ENCODE measurements around the gene HIP1.

- TF ChIP-seq POLR2A (IDR thresholded peaks at IDR 0.05; ENCODE audit: extremely low read depth, insufficient read length), result no peak
- TF ChIP-seq, protein P1, sequence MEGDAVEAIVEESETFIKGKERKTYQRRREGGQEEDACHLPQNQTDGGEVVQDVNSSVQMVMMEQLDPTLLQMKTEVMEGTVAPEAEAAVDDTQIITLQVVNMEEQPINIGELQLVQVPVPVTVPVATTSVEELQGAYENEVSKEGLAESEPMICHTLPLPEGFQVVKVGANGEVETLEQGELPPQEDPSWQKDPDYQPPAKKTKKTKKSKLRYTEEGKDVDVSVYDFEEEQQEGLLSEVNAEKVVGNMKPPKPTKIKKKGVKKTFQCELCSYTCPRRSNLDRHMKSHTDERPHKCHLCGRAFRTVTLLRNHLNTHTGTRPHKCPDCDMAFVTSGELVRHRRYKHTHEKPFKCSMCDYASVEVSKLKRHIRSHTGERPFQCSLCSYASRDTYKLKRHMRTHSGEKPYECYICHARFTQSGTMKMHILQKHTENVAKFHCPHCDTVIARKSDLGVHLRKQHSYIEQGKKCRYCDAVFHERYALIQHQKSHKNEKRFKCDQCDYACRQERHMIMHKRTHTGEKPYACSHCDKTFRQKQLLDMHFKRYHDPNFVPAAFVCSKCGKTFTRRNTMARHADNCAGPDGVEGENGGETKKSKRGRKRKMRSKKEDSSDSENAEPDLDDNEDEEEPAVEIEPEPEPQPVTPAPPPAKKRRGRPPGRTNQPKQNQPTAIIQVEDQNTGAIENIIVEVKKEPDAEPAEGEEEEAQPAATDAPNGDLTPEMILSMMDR (IDR thresholded peaks at IDR 0.05; ENCODE audit: low read depth, low read length), result no peak
Measured at GRCh38 chr7:75657866-75658265, 80.9 kb downstream of the HIP1 start.
